NCI-H524 (cell line): ENCODE measurements around the gene PREB.
A peak's percentile ranks its signal among the peaks of the same experiment; 100 is the strongest.

ENCODE experiments used
- DNase-seq, 2 experiments: peaks; one replicate each; lab custom pipeline; 2025; lab: John Stamatoyannopoulos, UW

PREB gene

GRCh38 chr2:27152102-27152795 is 17.8 kb upstream of the PREB start:
- DNase-seq = no peak

DNA sequence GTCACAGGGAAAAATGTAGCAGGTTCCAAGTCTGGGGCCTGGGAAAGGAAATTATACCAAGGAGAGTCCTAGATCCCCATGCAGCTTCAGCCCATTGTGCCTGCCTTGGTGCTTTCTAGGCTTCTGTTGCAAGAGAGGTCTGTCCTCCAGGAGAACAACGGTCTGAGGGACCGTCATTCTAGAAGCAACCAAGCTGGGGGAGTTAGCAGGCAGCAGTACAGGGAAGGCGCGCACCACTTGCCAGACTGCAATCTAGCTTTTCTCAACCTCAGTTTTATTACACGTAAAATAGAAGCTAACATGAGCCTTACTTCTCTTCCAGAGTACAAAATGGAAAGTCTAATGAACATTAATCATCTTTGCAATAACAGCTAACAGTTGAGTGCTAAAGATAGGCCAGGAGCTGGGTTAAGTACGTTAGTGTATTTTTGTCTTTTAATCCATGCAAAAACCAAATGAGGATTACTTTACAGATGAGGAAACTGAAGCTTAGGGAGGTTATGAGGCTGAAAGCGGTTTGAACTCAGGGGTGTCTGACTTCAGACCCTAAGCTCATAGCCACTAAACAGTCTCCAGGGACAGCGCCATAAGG is 16.3 kb upstream of the PREB start:
- no peak for DNase-seq

DNA sequence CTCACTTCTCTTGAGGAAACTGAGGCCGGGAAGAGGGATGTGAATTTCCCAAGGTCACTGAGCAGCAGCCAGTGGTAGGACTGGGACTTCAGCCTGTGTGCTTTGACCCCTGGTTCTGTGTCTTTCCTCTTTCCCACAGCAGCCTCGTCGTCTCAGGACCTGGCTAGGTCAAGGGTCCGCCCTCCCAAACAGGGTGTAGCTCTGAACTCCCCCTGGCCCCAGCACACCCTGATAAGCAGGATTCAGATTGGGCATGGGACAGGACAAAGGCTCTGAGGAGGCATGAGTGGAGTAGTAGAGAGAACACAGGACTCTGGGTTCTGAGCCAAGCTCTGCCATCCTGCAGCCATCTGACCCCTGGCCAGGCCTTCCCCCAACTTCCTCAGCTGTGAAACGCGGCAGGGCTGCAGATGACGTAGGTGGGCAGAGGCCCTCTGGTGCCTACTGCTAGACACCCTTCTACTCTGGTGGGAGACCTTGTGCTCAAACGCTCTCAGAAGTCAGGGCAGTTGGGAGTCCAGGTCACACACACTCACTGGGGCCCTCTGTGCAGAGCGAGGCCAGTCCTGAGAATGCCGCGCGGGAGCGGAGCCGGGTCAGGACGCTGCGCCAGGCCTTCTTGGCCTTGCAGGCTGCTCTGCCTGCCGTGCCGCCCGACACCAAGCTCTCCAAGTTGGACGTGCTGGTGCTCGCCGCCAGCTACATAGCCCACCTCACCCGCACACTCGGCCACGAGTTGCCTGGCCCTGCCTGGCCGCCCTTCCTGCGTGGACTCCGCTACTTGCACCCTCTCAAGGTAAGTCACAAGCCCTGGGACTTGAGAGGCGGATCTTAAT is 15.4 kb upstream of the PREB start:
- no peak for DNase-seq

GRCh38 chr2:27148801-27149439 is 14.5 kb upstream of the PREB start, which contains the start of gene TCF23:
TCF23 (plus strand) TSS chr2:27149004; CDS start chr2:27149134, 130 bp downstream.
- DNase-seq = no peak

DNA sequence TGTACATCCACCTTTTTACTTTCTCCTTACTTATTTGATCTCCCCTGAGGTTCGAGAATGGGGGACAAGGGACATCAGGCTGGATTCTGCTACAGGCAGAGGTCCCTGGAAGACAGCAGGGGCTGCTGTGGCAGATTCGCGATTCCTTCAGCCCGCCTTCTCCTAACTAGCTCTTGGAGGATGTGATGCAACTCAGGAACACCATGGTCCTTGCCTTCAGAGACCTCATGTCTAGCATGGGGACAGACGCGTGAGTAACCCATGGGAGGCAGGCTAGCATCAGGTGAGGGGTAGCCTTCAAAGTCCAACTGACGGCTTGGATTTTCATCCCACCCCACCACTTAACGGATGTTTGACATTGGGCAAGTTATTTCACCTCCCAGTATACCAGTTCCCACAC is 13.5 kb upstream of the PREB start:
- no peak for DNase-seq

DNA sequence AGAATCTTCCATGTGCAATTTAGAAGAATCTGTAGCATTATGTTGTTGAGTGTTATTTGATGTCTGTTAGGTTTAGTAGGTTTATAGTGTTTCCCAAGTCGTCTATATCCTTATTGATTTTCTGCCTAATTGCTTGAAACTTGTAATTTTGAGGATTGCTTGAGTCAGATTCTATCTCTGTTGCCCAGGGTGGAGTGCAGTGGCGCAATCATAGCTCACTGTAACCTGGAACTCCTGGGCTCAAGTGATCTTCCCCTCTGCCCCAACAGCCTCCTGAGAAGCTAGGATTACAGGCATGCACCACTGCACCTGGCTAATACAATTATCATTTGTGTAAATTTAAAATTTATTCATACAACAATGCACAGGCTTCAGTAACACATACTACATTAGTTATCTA is 11.2 kb upstream of the PREB start:
- no peak for DNase-seq

DNA sequence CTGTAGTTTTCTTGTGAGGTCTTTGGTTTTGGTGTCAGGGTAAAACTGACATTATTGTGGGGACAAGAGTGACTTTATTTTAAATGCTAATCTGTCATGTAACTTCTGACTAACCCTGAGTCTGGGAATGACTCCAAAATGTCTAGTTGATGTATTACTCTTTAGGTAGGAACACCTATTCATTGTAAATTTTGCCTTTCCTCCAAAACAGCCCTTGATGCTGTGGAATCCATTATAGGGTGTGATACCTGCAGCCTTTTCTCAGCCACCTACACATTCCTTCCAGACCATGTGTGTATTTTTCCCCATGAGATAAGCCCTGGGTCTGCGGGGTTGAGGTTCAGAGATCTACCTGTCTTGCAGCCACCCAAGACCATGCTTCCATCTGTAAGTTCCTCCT is 8.8 kb upstream of the PREB start:
- no peak for DNase-seq

DNA sequence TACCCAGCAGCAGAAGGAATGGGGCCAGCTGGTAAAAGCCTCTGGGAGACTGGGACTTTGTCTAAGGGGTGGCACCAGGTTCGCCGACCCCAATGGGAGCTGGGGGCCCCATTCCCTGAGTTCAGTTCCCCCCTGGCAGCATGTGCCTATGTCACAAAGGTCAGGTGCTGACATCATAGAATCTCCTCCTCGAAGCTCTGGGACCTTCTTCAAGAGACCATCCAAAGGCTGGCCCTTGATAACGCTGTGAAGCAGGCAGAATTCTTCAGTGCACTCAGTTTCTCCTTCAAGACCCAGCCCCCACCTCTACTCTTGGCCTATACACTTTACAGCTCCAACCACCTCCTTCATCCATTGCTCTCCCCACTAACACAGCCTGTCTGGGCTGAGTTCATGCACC is 4.9 kb upstream of the PREB start, which contains the start of gene PRR30:
Gene PRR30, minus strand, starts transcription at position 101 of the 400 bp plus-strand sequence. CDS start 1,081 bp downstream, outside the sequence.
- no peak for DNase-seq

GRCh38 chr2:27138111-27138510 is 3.7 kb upstream of the PREB start:
- DNase-seq = no peak

DNA sequence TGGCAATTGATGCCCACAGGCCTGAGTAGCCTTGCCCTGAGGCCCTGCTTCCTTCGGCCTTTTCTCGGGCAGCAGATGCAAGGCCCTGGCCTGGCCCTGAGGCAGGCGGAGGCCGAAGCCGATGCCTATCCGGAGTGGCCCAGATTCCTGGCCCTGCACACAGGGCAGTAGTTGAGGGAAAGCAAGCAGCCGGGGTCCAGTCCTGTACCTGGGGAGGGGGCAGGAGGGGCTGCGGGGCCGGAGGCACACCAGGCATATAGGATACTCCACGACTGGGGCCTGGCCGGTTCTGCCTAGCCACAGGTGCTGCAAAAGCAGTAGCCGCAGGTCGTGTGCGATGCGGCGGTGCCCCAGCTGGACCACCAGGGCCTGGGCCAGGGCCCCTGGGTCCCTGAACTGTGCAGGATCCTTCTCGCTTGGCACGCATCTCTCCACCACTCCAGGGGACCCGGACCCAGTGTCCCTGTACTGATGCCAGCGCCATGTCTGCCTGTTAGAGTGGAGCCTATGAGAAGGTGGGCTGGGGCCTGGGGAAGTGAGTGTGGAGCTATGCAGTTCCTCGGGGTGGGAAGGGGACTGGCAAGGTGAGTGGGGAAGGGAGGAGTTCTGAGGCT is 3.0 kb upstream of the PREB start:
- DNase-seq = no peak

DNA sequence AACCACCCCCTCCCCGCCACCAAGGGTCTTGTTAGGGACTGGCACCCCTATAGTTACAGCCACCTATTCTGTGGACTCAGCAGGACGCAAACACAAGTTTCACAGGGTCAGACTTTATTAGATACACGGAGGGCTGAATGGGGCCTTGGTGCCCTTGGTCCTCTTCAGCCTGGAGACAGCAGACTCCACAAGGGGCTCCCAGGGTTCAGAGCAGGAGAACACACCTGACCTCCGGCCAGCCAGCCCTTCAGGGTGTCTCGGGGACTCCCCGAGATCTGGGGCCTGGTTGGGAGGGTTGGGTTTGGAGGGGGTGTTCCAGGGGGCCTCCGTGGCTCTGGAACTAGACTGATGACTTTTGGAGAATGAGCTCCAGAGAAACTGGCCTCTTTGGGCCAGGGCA is 2.3 kb upstream of the PREB start:
- DNase-seq = no peak

DNA sequence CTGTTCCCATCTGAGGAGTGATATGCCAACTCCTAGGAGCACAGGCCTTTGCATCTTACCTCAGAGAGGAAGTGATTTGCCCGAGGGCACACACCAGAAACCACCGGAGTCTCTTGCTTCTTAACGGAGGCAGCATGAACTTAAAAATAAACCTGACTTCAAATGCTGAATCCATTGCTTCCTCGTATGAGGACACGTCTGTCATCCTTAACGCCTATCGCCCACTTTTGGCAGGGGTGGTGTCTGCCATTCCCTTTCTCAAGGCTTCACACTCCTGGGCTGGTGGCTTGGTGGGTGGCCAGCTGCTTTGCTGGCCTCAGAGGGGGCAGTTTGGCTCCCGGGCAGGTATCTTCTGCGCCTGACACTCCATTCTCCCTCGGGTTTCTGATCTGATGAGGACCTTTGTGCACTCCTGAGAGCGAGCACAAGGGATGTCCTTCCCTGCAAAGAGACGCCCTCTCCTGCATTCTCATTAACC is 1.1 kb upstream of the PREB start:
- no peak for DNase-seq

DNA sequence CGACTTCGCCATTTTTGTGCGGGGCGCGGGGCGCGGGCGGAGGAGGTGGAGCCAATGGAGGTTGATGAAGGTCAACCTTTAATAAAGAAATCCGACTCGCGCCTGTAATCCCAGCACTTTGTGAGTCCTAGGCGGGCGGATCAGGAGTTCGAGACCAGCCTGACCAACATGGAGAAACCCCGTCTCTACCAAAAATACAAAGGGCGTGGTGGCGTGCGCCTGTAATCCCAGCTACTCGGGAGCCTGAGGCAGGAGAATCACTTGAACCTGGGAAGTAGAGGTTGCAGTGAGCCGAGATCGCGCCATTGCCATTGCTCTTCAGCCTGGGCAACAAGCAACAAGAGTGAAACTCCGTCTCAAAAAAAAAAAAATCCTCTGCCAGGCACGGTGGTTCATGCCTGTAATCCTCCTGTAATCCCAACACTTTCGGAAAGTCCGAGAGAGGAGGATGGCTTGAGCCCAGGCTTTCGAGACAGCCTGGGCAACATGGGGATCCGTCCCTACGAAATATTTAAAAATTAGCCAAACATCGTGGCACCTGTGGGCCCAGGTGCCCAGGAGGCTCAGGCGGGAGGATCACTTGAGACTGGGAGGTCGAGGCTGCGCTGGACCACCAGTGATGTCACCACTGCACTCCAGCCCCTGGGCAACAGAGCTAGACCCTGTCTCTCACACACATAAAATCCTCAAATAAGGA is 493 bp upstream of the PREB start:
- DNase-seq = no peak

DNA sequence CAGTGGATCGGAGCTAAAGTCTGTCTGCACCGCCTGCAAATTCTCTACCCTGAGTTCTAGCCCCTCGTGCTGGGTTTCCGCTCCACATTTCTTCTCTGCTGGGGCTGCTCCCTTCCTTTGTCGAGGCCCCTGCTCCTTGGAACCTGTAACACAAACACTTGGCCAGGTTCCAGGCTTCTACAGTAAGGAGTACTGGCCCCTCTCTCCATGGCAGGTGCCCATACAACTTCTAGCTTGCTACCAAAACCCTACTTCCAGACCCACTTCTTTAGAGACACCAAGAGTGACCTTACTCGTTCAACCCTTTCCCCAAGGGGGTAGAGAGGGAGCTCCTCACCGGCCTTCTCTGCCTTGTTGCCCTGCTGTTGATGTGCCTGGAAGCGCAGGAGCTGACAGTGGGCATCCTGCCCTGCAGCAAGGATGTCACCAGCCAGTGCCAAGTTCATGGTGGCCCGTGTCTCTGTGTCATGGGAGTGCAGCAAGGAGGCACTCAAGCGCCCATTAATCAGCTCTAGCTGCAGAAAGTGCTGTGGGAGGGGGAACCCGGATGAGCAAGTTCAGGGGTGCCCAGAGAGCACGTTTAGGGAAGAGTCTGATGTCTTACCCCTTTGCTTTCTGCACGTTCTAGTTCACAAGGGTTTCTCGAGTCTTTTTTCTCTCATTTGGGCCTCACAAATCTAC is 1.1 kb downstream of the PREB start:
- DNase-seq = peak in 1 of 2 experiments; percentile 34

GRCh38 chr2:27131429-27131828 is 3.0 kb downstream of the PREB start:
- no peak for DNase-seq

DNA sequence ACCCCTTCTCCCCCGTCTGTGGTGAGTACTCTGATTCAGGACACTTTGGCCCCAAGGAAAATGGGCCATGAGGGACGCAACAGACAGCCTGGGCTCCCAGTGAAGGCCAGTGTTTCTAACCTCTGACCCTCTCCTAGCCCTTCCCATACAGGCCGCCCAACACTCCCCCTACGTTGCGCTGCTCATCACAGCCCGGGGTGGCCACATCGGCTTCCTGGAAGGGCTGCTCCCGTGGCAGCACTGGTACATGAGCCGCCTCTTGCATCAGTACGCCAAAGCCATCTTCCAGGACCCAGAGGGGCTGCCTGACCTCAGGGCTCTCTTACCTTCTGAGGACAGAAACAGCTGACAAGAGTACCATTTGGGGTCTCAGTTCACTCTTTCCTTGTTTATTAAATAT is 4.0 kb downstream of the PREB start:
- DNase-seq = no peak

DNA sequence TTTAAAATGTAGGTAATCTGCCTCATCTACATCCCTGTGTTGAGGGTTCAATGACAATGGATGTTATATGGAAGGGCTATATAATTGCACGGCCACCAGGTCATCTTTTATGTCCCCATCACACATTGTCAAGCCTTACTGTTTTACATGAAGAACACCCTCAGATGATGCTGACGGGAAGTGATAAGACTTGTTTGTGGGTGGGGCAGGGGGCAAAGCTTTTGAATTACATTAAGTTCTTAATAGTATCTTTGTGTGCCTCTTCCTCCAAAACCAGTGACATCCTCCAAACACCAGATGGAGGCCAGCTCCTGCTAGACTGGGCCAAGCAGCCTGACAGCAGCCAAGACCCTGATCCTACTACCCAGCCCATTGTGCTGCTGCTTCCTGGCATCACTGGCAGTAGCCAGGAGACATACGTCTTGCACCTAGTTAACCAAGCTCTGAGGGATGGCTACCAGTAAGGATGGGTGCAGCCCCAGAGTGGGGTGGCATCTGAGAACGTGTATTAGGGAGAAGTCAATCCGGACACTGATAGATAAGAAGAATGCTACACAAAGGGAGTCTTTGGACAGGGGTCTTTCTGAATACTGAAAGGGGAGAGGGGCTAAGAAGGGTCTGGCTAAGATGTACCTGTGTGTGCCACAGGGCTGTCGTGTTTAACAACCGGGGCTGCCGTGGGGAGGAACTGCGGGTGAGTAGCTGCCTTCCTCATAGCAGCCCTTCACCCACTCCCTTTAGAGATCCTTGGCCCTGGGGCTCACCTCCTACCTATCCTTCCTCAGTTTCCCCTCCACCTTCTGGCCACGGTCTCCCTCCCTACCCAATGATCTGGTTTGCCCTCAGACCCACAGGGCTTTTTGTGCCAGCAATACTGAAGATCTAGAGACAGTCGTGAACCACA is 5.5 kb downstream of the PREB start:
- DNase-seq = no peak

DNA sequence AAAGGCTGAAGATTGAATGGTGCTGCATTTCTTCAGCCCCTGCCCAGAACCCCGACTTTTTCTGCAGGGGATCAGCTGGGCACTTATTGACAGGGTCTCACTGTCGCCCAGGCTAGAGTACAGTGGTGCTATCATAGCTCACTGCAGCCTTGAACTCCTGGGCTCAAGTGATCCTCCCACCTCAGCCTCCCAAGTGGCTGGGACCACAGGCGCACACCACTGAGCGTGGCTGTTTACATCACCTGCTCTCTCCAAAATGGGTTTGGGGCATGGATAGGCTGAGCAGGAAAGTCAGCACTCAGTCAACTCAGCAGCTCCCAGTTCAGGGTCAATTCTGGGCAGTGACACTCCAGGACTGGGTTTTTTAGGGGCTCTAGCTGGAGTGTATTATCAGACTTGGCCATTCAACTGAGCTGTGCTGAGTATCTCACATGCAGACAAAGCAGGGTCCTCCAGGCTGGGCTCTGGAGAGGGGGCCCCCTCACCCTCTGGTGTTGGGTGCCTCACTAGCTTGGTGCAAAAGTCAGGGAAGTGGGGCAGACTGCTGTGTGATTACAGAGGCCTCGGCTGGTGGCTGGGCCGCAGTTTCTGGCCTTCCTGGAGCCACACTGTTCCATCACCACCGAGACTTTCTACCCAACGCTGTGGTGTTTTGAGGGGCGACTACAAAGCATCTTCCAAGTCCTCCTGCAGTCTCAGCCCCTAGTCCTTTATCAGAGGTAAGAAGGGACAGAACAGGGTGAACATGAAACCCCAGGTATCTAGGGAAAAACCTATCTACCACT is 6.4 kb downstream of the PREB start:
- DNase-seq = no peak

DNA sequence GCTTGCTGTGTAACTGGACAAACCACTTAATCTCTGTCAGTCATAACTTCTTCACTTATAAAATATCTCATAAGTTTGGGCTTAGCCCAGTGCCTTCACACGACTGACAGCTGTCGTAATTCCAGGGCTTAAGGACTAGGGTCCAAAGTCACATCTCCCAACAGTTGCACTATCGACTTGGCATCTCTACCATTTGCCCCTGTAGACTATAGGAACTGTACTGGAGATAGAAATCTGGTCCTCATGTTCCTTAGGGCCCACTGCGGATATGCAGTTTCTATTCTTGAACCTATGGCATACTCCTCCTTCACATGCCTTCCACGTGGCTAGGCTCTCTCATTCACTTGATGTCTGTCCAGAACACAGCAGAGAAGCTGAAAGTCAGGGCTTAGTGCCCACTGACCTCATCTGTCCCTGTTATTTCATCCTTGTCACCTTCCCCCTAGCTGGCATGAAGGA is 8.2 kb downstream of the PREB start:
- DNase-seq = no peak
